HEK293 (cell line): ENCODE results near the gene WNT7B.
A peak's percentile ranks its signal among the peaks of the same experiment; 100 is the strongest.

Source experiments
- GLIS1 ChIP-seq: fragments of 450-650 bp; formaldehyde crosslinking; IDR thresholded peaks from 2 replicates; pipeline ENCODE4 v1.5.1; 2016; ENCODE audit warnings: missing biosample characterization, missing genetic modification characterization
- HOXA7 ChIP-seq: sonication (generic); formaldehyde crosslinking; IDR thresholded peaks from 2 replicates; pipeline ENCODE4 v1.8.1; 2022; ENCODE audit warnings: missing genetic modification reagents, borderline replicate concordance
- MYNN ChIP-seq: fragments of 450-650 bp; formaldehyde crosslinking; IDR thresholded peaks from 2 replicates; pipeline ENCODE4 v1.5.1; 2016; ENCODE audit warnings: missing biosample characterization, missing genetic modification characterization, borderline replicate concordance
- PRDM2 ChIP-seq: fragments of 450-650 bp; formaldehyde crosslinking; IDR thresholded peaks from 2 replicates; pipeline ENCODE4 v1.5.1; 2016; ENCODE audit warnings: missing biosample characterization, missing genetic modification characterization, borderline replicate concordance
- SP2 ChIP-seq: fragments of 450-650 bp; formaldehyde crosslinking; IDR thresholded peaks from 2 replicates; pipeline ENCODE4 v1.5.1; 2016; ENCODE audit warnings: missing biosample characterization, missing genetic modification characterization
- TCF7L2 ChIP-seq: IDR thresholded peaks from 2 replicates; pipeline ENCODE4 v1.6.1; 2011; ENCODE audit warnings: low read depth, mild to moderate bottlenecking, inconsistent platforms, low read length, moderate library complexity, borderline replicate concordance
- YY1 ChIP-seq: fragments of 450-650 bp; formaldehyde crosslinking; IDR thresholded peaks from 2 replicates; pipeline ENCODE4 v1.5.1; 2018; ENCODE audit warnings: missing biosample characterization, missing genetic modification characterization
- ZBTB10 ChIP-seq: fragments of 450-650 bp; formaldehyde crosslinking; IDR thresholded peaks from 2 replicates; pipeline ENCODE4 v1.5.1; 2016; ENCODE audit warnings: missing biosample characterization, missing genetic modification characterization
- ZBTB17 ChIP-seq: fragments of 450-650 bp; formaldehyde crosslinking; IDR thresholded peaks from 2 replicates; pipeline ENCODE4 v1.5.1; 2016; ENCODE audit warnings: missing biosample characterization, missing genetic modification characterization
- ZBTB26 ChIP-seq: fragments of 450-650 bp; formaldehyde crosslinking; optimal IDR thresholded peaks from 2 replicates; pipeline ENCODE3; 2016; ENCODE audit warnings: missing biosample characterization, mild to moderate bottlenecking, missing genetic modification characterization
- ZBTB48 ChIP-seq: fragments of 450-650 bp; formaldehyde crosslinking; IDR thresholded peaks from 2 replicates; pipeline ENCODE4 v1.5.1; 2016; ENCODE audit warnings: missing biosample characterization, missing genetic modification characterization
- ZFHX2 ChIP-seq: fragments of 450-650 bp; formaldehyde crosslinking; conservative IDR thresholded peaks from 2 replicates; pipeline ENCODE4 v1.5.1; 2016; ENCODE audit warnings: missing biosample characterization, missing genetic modification characterization
- ZIC2 ChIP-seq: fragments of 450-650 bp; formaldehyde crosslinking; IDR thresholded peaks from 2 replicates; pipeline ENCODE4 v1.5.1; 2016; ENCODE audit warnings: missing biosample characterization, missing genetic modification characterization
- ZNF132 ChIP-seq: fragments of 450-650 bp; formaldehyde crosslinking; IDR thresholded peaks from 2 replicates; pipeline ENCODE4 v1.5.1; 2017; ENCODE audit warnings: missing biosample characterization, missing genetic modification characterization, borderline replicate concordance
- ZNF140 ChIP-seq: fragments of 450-650 bp; formaldehyde crosslinking; IDR thresholded peaks from 2 replicates; pipeline ENCODE4 v1.5.1; 2016; ENCODE audit warnings: missing biosample characterization, missing genetic modification characterization
- ZNF19 ChIP-seq: fragments of 450-650 bp; formaldehyde crosslinking; IDR thresholded peaks from 2 replicates; pipeline ENCODE4; 2016; ENCODE audit warnings: missing biosample characterization, missing genetic modification characterization, low read depth
- ZNF266 ChIP-seq: fragments of 450-650 bp; formaldehyde crosslinking; IDR thresholded peaks from 2 replicates; pipeline ENCODE4 v1.5.1; 2016; ENCODE audit warnings: missing biosample characterization, missing genetic modification characterization, low read depth
- ZNF292 ChIP-seq: fragments of 450-650 bp; formaldehyde crosslinking; IDR thresholded peaks from 2 replicates; pipeline ENCODE4 v1.5.1; 2016; ENCODE audit warnings: low read depth, missing biosample characterization, missing genetic modification characterization, borderline replicate concordance
- ZNF404 ChIP-seq: fragments of 450-650 bp; formaldehyde crosslinking; IDR thresholded peaks from 2 replicates; pipeline ENCODE4 v1.5.1; 2017; ENCODE audit warnings: missing biosample characterization, missing genetic modification characterization
- ZNF433 ChIP-seq: fragments of 450-650 bp; formaldehyde crosslinking; IDR thresholded peaks from 2 replicates; pipeline ENCODE4 v1.5.1; 2016; ENCODE audit warnings: missing biosample characterization, missing genetic modification characterization, low read depth
- ZNF473 ChIP-seq: fragments of 450-650 bp; formaldehyde crosslinking; IDR thresholded peaks from 2 replicates; pipeline ENCODE4 v1.5.1; 2017; ENCODE audit warnings: missing biosample characterization, missing genetic modification characterization
- ZNF513 ChIP-seq: fragments of 450-650 bp; IDR thresholded peaks from 2 replicates; pipeline ENCODE4 v1.5.1; 2018; ENCODE audit warnings: missing biosample characterization, missing genetic modification characterization
- ZNF548 ChIP-seq: fragments of 450-650 bp; formaldehyde crosslinking; IDR thresholded peaks from 2 replicates; pipeline ENCODE4 v1.5.1; 2016; ENCODE audit warnings: missing biosample characterization, missing genetic modification characterization
- ZNF555 ChIP-seq: fragments of 450-650 bp; formaldehyde crosslinking; conservative IDR thresholded peaks from 2 replicates; pipeline ENCODE4 v1.5.1; 2017; ENCODE audit warnings: missing biosample characterization, mild to moderate bottlenecking, missing genetic modification characterization, inconsistent platforms
- ZNF610 ChIP-seq: fragments of 450-650 bp; formaldehyde crosslinking; IDR thresholded peaks from 2 replicates; pipeline ENCODE4 v1.5.1; 2016; ENCODE audit warnings: missing biosample characterization, missing genetic modification characterization, borderline replicate concordance
- ZNF645 ChIP-seq: fragments of 450-650 bp; formaldehyde crosslinking; IDR thresholded peaks from 2 replicates; pipeline ENCODE4; 2016; ENCODE audit warnings: missing biosample characterization, missing genetic modification characterization
- ZNF664 ChIP-seq: fragments of 450-650 bp; formaldehyde crosslinking; IDR thresholded peaks from 2 replicates; pipeline ENCODE4 v1.5.1; 2016; ENCODE audit warnings: missing biosample characterization, missing genetic modification characterization
- ZNF670 ChIP-seq: fragments of 450-650 bp; formaldehyde crosslinking; IDR thresholded peaks from 2 replicates; pipeline ENCODE4 v1.5.1; 2016; ENCODE audit warnings: missing biosample characterization, missing genetic modification characterization, low read depth
- ZNF768 ChIP-seq: fragments of 450-650 bp; formaldehyde crosslinking; IDR thresholded peaks from 2 replicates; pipeline ENCODE4 v1.5.1; 2018; ENCODE audit warnings: missing biosample characterization, mild to moderate bottlenecking, missing genetic modification characterization
- ZNF791 ChIP-seq: fragments of 450-650 bp; formaldehyde crosslinking; IDR thresholded peaks from 2 replicates; pipeline ENCODE4 v1.5.1; 2016; ENCODE audit warnings: missing biosample characterization, missing genetic modification characterization

Gene WNT7B

GRCh38 chr22:46023558-46023981, 46.6 kb upstream of the WNT7B start (continued):
- no peak for TF ChIP-seq ZNF664 (tag by site-specific recombination)
- no peak for TF ChIP-seq ZNF670 (tag by site-specific recombination)
- TF ChIP-seq ZNF132 (tag by site-specific recombination): no peak
- TF ChIP-seq ZFHX2 (tag by site-specific recombination): peak; percentile 94
- no peak for TF ChIP-seq YY1 (tag by site-specific recombination)
- TF ChIP-seq ZNF610 (tag by site-specific recombination): no peak
- no peak for TF ChIP-seq ZBTB48
- peak; percentile 56 for TF ChIP-seq ZIC2 (tag by site-specific recombination)
- TF ChIP-seq GLIS1: peak; percentile 42; the same call in 1 of the 2 replicates
- no peak for TF ChIP-seq ZBTB26 (tag by site-specific recombination)
- no peak for TF ChIP-seq ZNF404 (tag by site-specific recombination)
- TF ChIP-seq ZNF791 (tag by site-specific recombination): no peak
- no peak for TF ChIP-seq ZNF292 (tag by site-specific recombination)
- TF ChIP-seq PRDM2 (tag by site-specific recombination): no peak
- TF ChIP-seq ZNF140 (tag by site-specific recombination): no peak
- no peak for TF ChIP-seq SP2
- TF ChIP-seq MYNN (tag by site-specific recombination): no peak
- no peak for TF ChIP-seq ZNF473
- no peak for TF ChIP-seq TCF7L2
- no peak for TF ChIP-seq ZNF433 (tag by site-specific recombination)
- TF ChIP-seq ZBTB10 (tag by site-specific recombination): no peak
- no peak for TF ChIP-seq ZBTB17 (tag by site-specific recombination)
- TF ChIP-seq ZNF266 (tag by site-specific recombination): no peak
- no peak for TF ChIP-seq ZNF645
- no peak for TF ChIP-seq HOXA7 (CRISPR knock-in tag)
- TF ChIP-seq ZNF19: no peak
- TF ChIP-seq ZNF768 (tag by site-specific recombination): no peak
- no peak for TF ChIP-seq ZNF555 (tag by site-specific recombination)
- no peak for TF ChIP-seq ZNF513 (tag by site-specific recombination)
- no peak for TF ChIP-seq ZNF548 (tag by site-specific recombination)
